Measurements from ENCODE around the gene THOC2.

DNA sequence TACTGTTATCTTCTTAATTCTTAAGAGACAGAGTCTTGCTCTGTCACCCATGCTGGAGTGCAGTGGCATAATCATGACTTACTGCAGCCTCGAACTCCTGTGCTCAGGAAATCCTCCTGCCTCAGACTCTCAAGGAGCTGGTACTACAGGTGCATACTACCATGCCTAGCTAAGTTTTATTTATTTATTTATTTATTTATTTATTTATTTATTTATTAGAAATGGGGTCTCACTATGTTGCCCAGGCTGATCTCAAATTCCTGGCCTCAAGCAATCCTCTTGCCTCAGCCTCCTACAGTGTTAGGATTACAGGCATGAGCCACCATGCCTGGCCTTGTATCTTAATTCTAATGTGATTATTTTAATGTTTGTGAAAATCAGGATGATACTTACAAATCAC lies 125.6 kb downstream of the THOC2 start:
- TF ChIP-seq, protein P1, sequence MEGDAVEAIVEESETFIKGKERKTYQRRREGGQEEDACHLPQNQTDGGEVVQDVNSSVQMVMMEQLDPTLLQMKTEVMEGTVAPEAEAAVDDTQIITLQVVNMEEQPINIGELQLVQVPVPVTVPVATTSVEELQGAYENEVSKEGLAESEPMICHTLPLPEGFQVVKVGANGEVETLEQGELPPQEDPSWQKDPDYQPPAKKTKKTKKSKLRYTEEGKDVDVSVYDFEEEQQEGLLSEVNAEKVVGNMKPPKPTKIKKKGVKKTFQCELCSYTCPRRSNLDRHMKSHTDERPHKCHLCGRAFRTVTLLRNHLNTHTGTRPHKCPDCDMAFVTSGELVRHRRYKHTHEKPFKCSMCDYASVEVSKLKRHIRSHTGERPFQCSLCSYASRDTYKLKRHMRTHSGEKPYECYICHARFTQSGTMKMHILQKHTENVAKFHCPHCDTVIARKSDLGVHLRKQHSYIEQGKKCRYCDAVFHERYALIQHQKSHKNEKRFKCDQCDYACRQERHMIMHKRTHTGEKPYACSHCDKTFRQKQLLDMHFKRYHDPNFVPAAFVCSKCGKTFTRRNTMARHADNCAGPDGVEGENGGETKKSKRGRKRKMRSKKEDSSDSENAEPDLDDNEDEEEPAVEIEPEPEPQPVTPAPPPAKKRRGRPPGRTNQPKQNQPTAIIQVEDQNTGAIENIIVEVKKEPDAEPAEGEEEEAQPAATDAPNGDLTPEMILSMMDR (conservative IDR thresholded peaks at IDR 0.05; ENCODE audit: low read length), result no peak
- no peak for TF ChIP-seq EZH2phosphoT487 (IDR thresholded peaks at IDR 0.05; ENCODE audit: borderline replicate concordance)

Measured in Loucy (cell line).